H1 (cell line): ENCODE measurements around the gene LRRC49. TPM values are rescaled to one million over a fixed set of nuclear protein-coding genes. Genes with fewer than 3 reads are reported as not detected.

Experiments used
- CTCF ChIA-PET: fragments of 300-600 bp; sonication (Branson Sonifier 250); formaldehyde crosslinking; loops from one replicate; lab custom pipeline; 2021; ENCODE audit not compliant: partially characterized antibody; lab: Charles Lee
- POLR2A ChIA-PET: fragments of 300-600 bp; sonication (Branson Sonifier 250); formaldehyde crosslinking; loops from one replicate; lab custom pipeline; 2021; ENCODE audit warnings: inconsistent platforms; ENCODE audit not compliant: partially characterized antibody; lab: Charles Lee
- DNase-seq, 2 experiments: peaks; one replicate each; pipeline versions ENCODE4 v3.0.0 to v3.0.0-alpha.2; 2010 to 2022; ENCODE audit warnings: low spot score in 2 of 2, low read depth in 1 of 2, mixed read lengths in 1 of 2
- FAIRE-seq: peaks from 2 replicates; lab custom pipeline; 2011; peaks lifted over from hg19 to GRCh38; lab: Jason Lieb, UNC
- H2AFZ ChIP-seq: 2 replicates; pipeline ENCODE4 v1.8.1; 2012; ENCODE audit warnings: low read length, inconsistent platforms
- H2AK5ac ChIP-seq: 2 replicates; pipeline ENCODE4 v1.6.1; 2013; ENCODE audit warnings: low read depth, low read length
- H2BK120ac ChIP-seq: replicated peaks from 2 replicates; pipeline ENCODE3; 2013; ENCODE audit warnings: low read depth, low read length, inconsistent platforms
- H2BK12ac ChIP-seq: 2 replicates; pipeline ENCODE4 v1.6.1; 2013; ENCODE audit warnings: low read depth, low read length
- H2BK15ac ChIP-seq: 2 replicates; pipeline ENCODE4 v1.6.1; 2013; ENCODE audit warnings: low read length
- H2BK20ac ChIP-seq: 2 replicates; pipeline ENCODE4 v1.6.1; 2013; ENCODE audit warnings: low read length
- H2BK5ac ChIP-seq: 2 replicates; pipeline ENCODE4 v1.6.1; 2013; ENCODE audit warnings: low read depth, low read length
- H3K14ac ChIP-seq: 2 replicates; pipeline ENCODE4 v1.6.1; 2013; ENCODE audit warnings: inconsistent platforms; ENCODE audit not compliant: insufficient read length
- H3K18ac ChIP-seq: 2 replicates; pipeline ENCODE4 v1.6.1; 2013; ENCODE audit warnings: low read length; ENCODE audit errors: extremely low read depth
- H3K23ac ChIP-seq: 2 replicates; pipeline ENCODE4 v1.6.1; 2013; ENCODE audit warnings: inconsistent platforms; ENCODE audit not compliant: insufficient read length
- H3K23me2 ChIP-seq: 2 replicates; pipeline ENCODE4 v1.6.1; 2013; ENCODE audit warnings: low read depth, low read length
- H3K27ac ChIP-seq: 2 replicates; pipeline ENCODE4 v1.6.1; 2011; ENCODE audit warnings: low read depth, low read length, inconsistent platforms
- H3K27me3 ChIP-seq, 4 experiments: replicated peaks in 1 of 4; 1 replicate in 1 of 4; 2 replicates in 3 of 4; pipeline versions ENCODE4 v1.6.1 to v1.8.1; 2011 to 2013; ENCODE audit warnings: low read length in 3 of 4, mild to moderate bottlenecking in 3 of 4, inconsistent platforms in 2 of 4, mixed read lengths in 2 of 4, moderate library complexity in 1 of 4; ENCODE audit not compliant: control insufficient read depth in 3 of 4, insufficient read depth in 3 of 4; ENCODE audit errors: extremely low read depth in 1 of 4
- H3K36me3 ChIP-seq, 4 experiments: 2 replicates each; pipeline versions ENCODE4 v1.6.1 to v1.8.1; 2011 to 2013; ENCODE audit warnings: mild to moderate bottlenecking in 4 of 4, low read length in 3 of 4, moderate library complexity in 2 of 4, control low read depth in 1 of 4, inconsistent platforms in 1 of 4; ENCODE audit not compliant: insufficient read depth in 4 of 4, control insufficient read depth in 2 of 4
- H3K4ac ChIP-seq: replicated peaks from 2 replicates; pipeline ENCODE3; 2013; ENCODE audit warnings: low read length, low read depth, mixed read lengths, inconsistent platforms; ENCODE audit not compliant: insufficient read length
- H3K4me1 ChIP-seq, 4 experiments: replicated peaks in 1 of 4; 1 replicate in 1 of 4; 2 replicates in 3 of 4; pipeline versions ENCODE4 v1.6.1 to v1.8.1; 2011 to 2013; ENCODE audit warnings: low read length in 3 of 4, inconsistent platforms in 2 of 4, mixed read lengths in 1 of 4; ENCODE audit not compliant: insufficient read depth in 4 of 4, control insufficient read depth in 3 of 4
- H3K4me2 ChIP-seq, 2 experiments: 2 replicates each; pipeline versions ENCODE4 v1.6.1 to v1.8.1; 2011 to 2013; ENCODE audit warnings: low read depth in 2 of 2, low read length in 2 of 2, control low read depth in 1 of 2, inconsistent platforms in 1 of 2, mild to moderate bottlenecking in 1 of 2; ENCODE audit not compliant: insufficient read depth in 1 of 2
- H3K4me3 ChIP-seq, 4 experiments: fragments of 200-600, 300-600 bp in 1 of 4; sonication (generic), shearing (Covaris generic), sonication (Bioruptor Twin) in 1 of 4; 2 replicates each; pipeline versions ENCODE4 v1.5.1 to v1.8.1; 2011 to 2016; ENCODE audit warnings: low read length in 4 of 4, low read depth in 3 of 4, control low read depth in 2 of 4, inconsistent platforms in 2 of 4, mild to moderate bottlenecking in 2 of 4, mixed read lengths in 1 of 4, moderate library complexity in 1 of 4; ENCODE audit not compliant: insufficient read depth in 2 of 4; ENCODE audit errors: extremely low read depth in 1 of 4
- H3K56ac ChIP-seq: replicated peaks from 2 replicates; pipeline ENCODE3; 2013; ENCODE audit warnings: low read depth, mild to moderate bottlenecking, mixed read lengths, low read length, inconsistent platforms; ENCODE audit not compliant: insufficient read length
- H3K79me1 ChIP-seq: 2 replicates; pipeline ENCODE4 v1.6.1; 2013; ENCODE audit warnings: low read depth, low read length, control low read depth
- H3K79me2 ChIP-seq, 2 experiments: 2 replicates each; pipeline versions ENCODE4 v1.6.1 to v1.8.1; 2012 to 2013; ENCODE audit warnings: low read length in 2 of 2, mild to moderate bottlenecking in 2 of 2, inconsistent platforms in 1 of 2; ENCODE audit not compliant: insufficient read depth in 2 of 2, control insufficient read depth in 1 of 2
- H3K9ac ChIP-seq, 4 experiments: replicated peaks in 1 of 4; 1 replicate in 1 of 4; 2 replicates in 3 of 4; pipeline versions ENCODE4 v1.6.1 to v1.8.1; 2011 to 2013; ENCODE audit warnings: low read depth in 3 of 4, low read length in 3 of 4, control low read depth in 2 of 4, mild to moderate bottlenecking in 2 of 4, moderate library complexity in 2 of 4, inconsistent platforms in 1 of 4; ENCODE audit errors: extremely low read depth in 1 of 4
- H3K9me3 ChIP-seq, 2 experiments: 2 replicates each; pipeline versions ENCODE4 v1.6.1 to v1.8.1; 2012 to 2013; ENCODE audit warnings: mild to moderate bottlenecking in 2 of 2, moderate library complexity in 2 of 2, control low read depth in 1 of 2, inconsistent platforms in 1 of 2, low read depth in 1 of 2, low read length in 1 of 2, mixed read lengths in 1 of 2; ENCODE audit not compliant: insufficient read depth in 2 of 2
- H4K20me1 ChIP-seq, 2 experiments: replicated peaks in 1 of 2; 2 replicates each; pipeline versions ENCODE3 to v1.8.1; 2011 to 2013; ENCODE audit warnings: inconsistent platforms in 2 of 2, low read length in 2 of 2, mild to moderate bottlenecking in 1 of 2; ENCODE audit not compliant: insufficient read depth in 2 of 2, control insufficient read depth in 1 of 2
- H4K5ac ChIP-seq: 2 replicates; pipeline ENCODE4 v1.6.1; 2013; ENCODE audit warnings: low read length, low read depth, mixed read lengths, inconsistent platforms; ENCODE audit not compliant: insufficient read length
- H4K8ac ChIP-seq: 2 replicates; pipeline ENCODE4 v1.8.0; 2013; ENCODE audit warnings: mild to moderate bottlenecking, moderate library complexity, low read length, inconsistent platforms; ENCODE audit not compliant: insufficient read depth; ENCODE audit errors: extremely low read depth
- H4K91ac ChIP-seq: replicated peaks from 2 replicates; pipeline ENCODE3; 2013; ENCODE audit warnings: low read length, mixed read lengths, inconsistent platforms; ENCODE audit not compliant: insufficient read length
- CHD2 ChIP-seq: IDR thresholded peaks from 2 replicates; pipeline ENCODE4 v1.6.1; 2012; ENCODE audit warnings: low read length, improper control_type of control experiment
- CREB1 ChIP-seq: IDR thresholded peaks from 2 replicates; pipeline ENCODE4 v1.6.1; 2012; ENCODE audit warnings: inconsistent platforms
- EP300 ChIP-seq, 2 experiments: IDR thresholded peaks; 1 replicate in 1 of 2; 2 replicates in 1 of 2; pipeline ENCODE4 v1.6.1; 2011 to 2012; ENCODE audit warnings: low read depth in 2 of 2, low read length in 2 of 2, mild to moderate bottlenecking in 2 of 2, borderline replicate concordance in 1 of 2, inconsistent platforms in 1 of 2, moderate library complexity in 1 of 2
- HDAC6 ChIP-seq: IDR thresholded peaks from one replicate; pipeline ENCODE4 v1.7.1; 2012; ENCODE audit warnings: low read depth, mild to moderate bottlenecking, inconsistent platforms, low read length, moderate library complexity
- KDM1A ChIP-seq: fragments of 200-600, 300-600 bp; sonication (generic); IDR thresholded peaks from 2 replicates; pipeline ENCODE4 v1.7.1; 2016; ENCODE audit warnings: mild to moderate bottlenecking, low read length, borderline replicate concordance
- POU5F1 ChIP-seq: IDR thresholded peaks from 2 replicates; pipeline ENCODE4 v1.6.1; 2011; ENCODE audit warnings: low read depth, mild to moderate bottlenecking, low read length, moderate library complexity
- SP4 ChIP-seq: IDR thresholded peaks from 2 replicates; pipeline ENCODE4 v1.6.1; 2012; ENCODE audit warnings: low read length, inconsistent platforms
- WGBS, 2 experiments: shearing (Covaris generic) in 1 of 2; methylation state at CpG; one replicate each; pipeline versions ENCODE4 v1.1.6 to v1.1.7; 2013 to 2015; ENCODE audit warnings: low lambda C conversion rate in 2 of 2, mixed read lengths in 2 of 2, inconsistent platforms in 1 of 2, low coverage in 1 of 2, missing lambda C conversion rate in 1 of 2; ENCODE audit not compliant: insufficient replicate concordance in 2 of 2, insufficient coverage in 1 of 2, insufficient read length in 1 of 2; ENCODE audit errors: extremely low coverage in 1 of 2, missing lambda C conversion rate in 1 of 2; 5-methylcytosine and 5-hydroxymethylcytosine counted together
- polyA plus RNA-seq, 7 experiments: library from polyadenylated mRNA; depleted of rRNA in 3 of 7; stranded (reverse) in 5 of 7; unstranded in 2 of 7; fragments of >200 nt in 5 of 7; fragments of 200-250 nt in 2 of 7; gene quantifications; 1 replicate in 5 of 7; 2 replicates in 1 of 7; 4 replicates in 1 of 7; pipeline versions ENCODE4 v1.2.1 to v1.2.3, GENCODE V29; 2011 to 2013; ENCODE audit warnings: missing spikeins in 2 of 7, mixed read lengths in 2 of 7
- total RNA-seq: library from RNA; stranded (reverse); fragmentation: NEBNext Ultra II Directional; extraction: Animal tissue kit (Norgen Biotek cat#: 25700); gene quantifications from 2 replicates; pipeline ENCODE4 v1.2.1, GENCODE V29; 2021

Gene LRRC49
- total and polyA plus RNA-seq, 2 of the 8 experiments (the other 6 are each of a cell fraction or from before 2014, with no cell fraction given): 5.0 to 10.4 TPM

GRCh38 chr15:70923311-70924080 lies 30.9 kb downstream of the LRRC49 start:
- Histone ChIP-seq H3K4ac (no peak overlapping the region), H3K79me1 (no peaks in the 10 kb centered on the region), H2BK12ac (no peak overlapping the region), H3K18ac (no peak overlapping the region), H3K36me3 (no peaks in the 10 kb centered on the region), H2AFZ (no peak overlapping the region), H4K8ac (no peak overlapping the region), H3K4me2 (no peak overlapping the region), H3K79me2 (no peaks in the 10 kb centered on the region), H3K27me3 (no peaks in the 10 kb centered on the region), H3K27ac (no peak overlapping the region), H3K9ac (no peak overlapping the region), H2BK120ac (no peak overlapping the region), H3K56ac (no peak overlapping the region), H3K23ac (no peak overlapping the region), H2BK5ac (no peak overlapping the region), H3K23me2 (no peaks in the 10 kb centered on the region), H3K4me1 (no peaks in the 10 kb centered on the region), H3K14ac (no peak overlapping the region), H4K20me1 (no peaks in the 10 kb centered on the region), H4K5ac (no peak overlapping the region), H2AK5ac (no peak overlapping the region)
- no peak for FAIRE-seq
- WGBS, 2 experiments: 83% methylated on average over 2 of the region's 2 CpGs; no CpG with 5 or more reads in 1 of the 2 experiments
- CTCF ChIA-PET: no interaction called here
- no peak for TF ChIP-seq HDAC6
- TF ChIP-seq CHD2: no peak
- TF ChIP-seq SP4: no peak
- no peak for TF ChIP-seq CREB1
- TF ChIP-seq EP300 (IDR thresholded peaks at IDR 0.05; ENCODE audit: borderline replicate concordance in 1 of 2, low read depth in 2 of 2, low read length in 2 of 2): no peak
- no peak for TF ChIP-seq POU5F1
- no peak for TF ChIP-seq KDM1A
- TF ChIP-seq, all 59 proteins: peak for 0
- no peak overlapping the region for H4K91ac ChIP-seq
- no peaks in the 10 kb centered on the region for H3K9me3 ChIP-seq
- H3K4me3 ChIP-seq: no peak overlapping the region
- POLR2A ChIA-PET: no interaction called here
- no peak for DNase-seq
- H2BK15ac ChIP-seq: no peak overlapping the region
- no peak overlapping the region for H2BK20ac ChIP-seq
